Measurements from ENCODE around the gene SMAD6.
"Not testable (repeated sequence)": the region's sequence is repeated elsewhere in the genome, so short reads cannot be mapped to it uniquely, and the experiment has no call there.

Gene SMAD6

GRCh38 chr15:66743703-66744536, 41.9 kb downstream of the SMAD6 start:
- no peak for DNase-seq

- DNase-seq, result no peak
These were observed 42.7 kb downstream of the SMAD6 start for GRCh38 chr15:66744610-66745279.

- no peak for DNase-seq
These were observed 43.6 kb downstream of the SMAD6 start for GRCh38 chr15:66745530-66746230.

GRCh38 chr15:66746231-66746605, 44.2 kb downstream of the SMAD6 start:
- no peak for DNase-seq

GRCh38 chr15:66747223-66747622, 45.2 kb downstream of the SMAD6 start:
- DNase-seq, result no peak

- DNase-seq, result no peak
These were observed 46.1 kb downstream of the SMAD6 start for GRCh38 chr15:66747886-66748707.

- DNase-seq, result no peak
These were observed 46.6 kb downstream of the SMAD6 start for GRCh38 chr15:66748708-66749035.

GRCh38 chr15:66749841-66750575, 48.0 kb downstream of the SMAD6 start:
- DNase-seq, result no peak

GRCh38 chr15:66750609-66751008, 48.6 kb downstream of the SMAD6 start:
- no peak for DNase-seq

GRCh38 chr15:66751579-66751978, 49.5 kb downstream of the SMAD6 start:
- no peak for DNase-seq

GRCh38 chr15:66752078-66752477, 50.0 kb downstream of the SMAD6 start:
- DNase-seq, result no peak

GRCh38 chr15:66753687-66754377, 51.8 kb downstream of the SMAD6 start:
- no peak for DNase-seq

GRCh38 chr15:66754789-66755188, 52.8 kb downstream of the SMAD6 start:
- DNase-seq, result no peak

- DNase-seq, result no peak
These were observed 53.4 kb downstream of the SMAD6 start for GRCh38 chr15:66755298-66756068.

- DNase-seq, result no peak
These were observed 54.3 kb downstream of the SMAD6 start for GRCh38 chr15:66756295-66756694.

- DNase-seq, result no peak
These were observed 55.0 kb downstream of the SMAD6 start for GRCh38 chr15:66757030-66757429.

- no peak for DNase-seq
These were observed 55.5 kb downstream of the SMAD6 start for GRCh38 chr15:66757521-66757920.

- DNase-seq, result not testable (repeated sequence)
These were observed 56.2 kb downstream of the SMAD6 start for GRCh38 chr15:66758217-66758616.

GRCh38 chr15:66758844-66759243, 56.8 kb downstream of the SMAD6 start:
- DNase-seq, result no peak

GRCh38 chr15:66760097-66760967, 58.3 kb downstream of the SMAD6 start:
- no peak for DNase-seq
